GM13977 (cell line): ENCODE results near the gene S100A1.

Experiments used
- DNase-seq: peaks from one replicate; pipeline ENCODE4 v3.0.0; 2012; ENCODE audit warnings: low spot score
- CTCF ChIP-seq: IDR thresholded peaks from 2 replicates; pipeline ENCODE4 v1.5.1; 2012; ENCODE audit warnings: mild to moderate bottlenecking, control low read depth; ENCODE audit not compliant: insufficient read depth; ENCODE audit errors: extremely low read depth, missing control alignments
- in situ Hi-C: fragments of 300-500 bp; cut with MboI; formaldehyde crosslinking; loops from one replicate; pipeline ENCODE4 v1.12.0; 2022; ENCODE audit warnings: low sequenced_read_pairs, low pct_unique_long_range_greater_than_20kb, mixed read lengths, inconsistent platforms; ENCODE audit not compliant: unreplicated experiment

S100A1 gene

DNA sequence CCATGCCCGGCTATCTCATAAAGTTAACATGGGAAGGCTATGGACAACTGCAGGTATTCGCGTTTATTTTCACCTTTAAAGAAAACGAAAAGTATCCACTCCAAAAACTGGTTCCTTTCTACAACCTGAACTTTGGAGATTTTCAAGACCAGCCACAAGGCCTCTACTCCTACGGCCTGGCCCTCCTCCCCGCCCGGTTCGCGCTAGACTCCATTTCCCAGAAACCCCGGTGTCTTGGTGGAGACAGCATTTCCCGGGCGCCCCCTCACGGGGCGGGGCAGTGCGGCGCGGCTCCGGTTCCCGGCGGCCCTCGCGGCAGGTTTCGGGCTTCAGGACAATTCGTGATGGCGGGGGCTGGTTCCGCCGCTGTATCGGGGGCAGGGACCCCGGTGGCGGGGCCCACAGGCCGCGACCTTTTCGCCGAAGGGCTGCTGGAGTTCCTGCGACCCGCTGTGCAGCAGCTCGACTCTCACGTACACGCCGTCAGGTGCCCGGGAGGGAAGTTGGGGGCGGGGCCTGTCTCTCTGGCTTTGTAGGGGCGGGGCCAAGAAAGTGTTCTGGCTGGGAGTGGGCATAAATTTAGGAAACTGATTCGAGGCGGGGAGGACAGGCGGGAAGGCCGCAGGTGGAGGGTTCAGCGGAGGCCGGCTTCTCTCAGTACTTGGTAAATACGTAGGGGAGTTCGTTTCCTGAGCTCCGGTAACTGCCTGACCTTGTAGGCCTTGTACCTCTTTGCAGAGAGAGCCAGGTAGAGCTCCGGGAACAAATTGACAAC lies 30.4 kb downstream of the S100A1 start, which contains the start of gene SNAPIN:
SNAPIN (plus strand) TSS at position 304 of the 775 bp plus-strand sequence; CDS start at position 345, 41 bp downstream.
- TF ChIP-seq CTCF: no peak
- DNase-seq: peak; percentile 91
- in situ Hi-C loops: no loop called here

DNA sequence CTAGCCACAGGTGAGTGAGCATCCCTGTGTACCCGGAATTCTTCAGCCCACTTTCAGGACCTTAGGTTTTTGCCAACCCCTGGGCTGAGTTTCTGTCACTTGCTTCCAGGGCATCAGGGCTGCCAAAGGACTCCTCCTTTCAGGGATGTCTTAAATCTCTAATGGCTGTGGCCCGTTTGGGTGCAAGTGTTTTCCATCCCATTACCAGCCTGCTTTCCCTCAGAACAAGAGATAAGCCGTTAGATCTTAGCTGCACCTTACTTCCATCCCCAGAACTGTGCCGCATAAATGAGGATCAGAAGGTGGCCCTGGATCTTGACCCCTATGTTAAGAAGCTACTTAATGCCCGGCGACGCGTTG lies 30.9 kb downstream of the S100A1 start:
- in situ Hi-C loops: no loop called here
- no peak for DNase-seq

DNA sequence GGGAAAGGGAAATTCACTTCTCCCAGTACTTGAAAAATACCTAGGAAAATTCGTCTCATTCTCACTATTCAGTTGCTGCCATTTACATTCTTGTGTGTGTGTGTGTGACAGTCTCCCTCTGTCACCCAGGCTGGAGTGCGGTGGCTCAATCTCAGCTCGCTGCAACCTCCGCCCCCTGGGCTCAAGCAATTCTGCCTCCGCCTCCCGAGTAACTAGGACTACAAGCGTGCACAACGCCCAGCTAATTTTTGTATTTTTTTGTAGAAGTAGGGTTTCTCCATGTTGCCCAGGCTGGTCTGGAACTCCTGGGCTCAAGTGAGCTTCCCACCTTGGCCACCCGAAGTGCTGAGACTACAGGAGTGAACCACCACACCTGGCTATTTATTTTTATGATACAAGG lies 31.4 kb downstream of the S100A1 start:
- in situ Hi-C loops: no loop called here
- no peak for TF ChIP-seq CTCF
- no peak for DNase-seq

More for the DNA sequence above, 30.9 kb downstream of the S100A1 start:
- no peak for TF ChIP-seq CTCF

DNA sequence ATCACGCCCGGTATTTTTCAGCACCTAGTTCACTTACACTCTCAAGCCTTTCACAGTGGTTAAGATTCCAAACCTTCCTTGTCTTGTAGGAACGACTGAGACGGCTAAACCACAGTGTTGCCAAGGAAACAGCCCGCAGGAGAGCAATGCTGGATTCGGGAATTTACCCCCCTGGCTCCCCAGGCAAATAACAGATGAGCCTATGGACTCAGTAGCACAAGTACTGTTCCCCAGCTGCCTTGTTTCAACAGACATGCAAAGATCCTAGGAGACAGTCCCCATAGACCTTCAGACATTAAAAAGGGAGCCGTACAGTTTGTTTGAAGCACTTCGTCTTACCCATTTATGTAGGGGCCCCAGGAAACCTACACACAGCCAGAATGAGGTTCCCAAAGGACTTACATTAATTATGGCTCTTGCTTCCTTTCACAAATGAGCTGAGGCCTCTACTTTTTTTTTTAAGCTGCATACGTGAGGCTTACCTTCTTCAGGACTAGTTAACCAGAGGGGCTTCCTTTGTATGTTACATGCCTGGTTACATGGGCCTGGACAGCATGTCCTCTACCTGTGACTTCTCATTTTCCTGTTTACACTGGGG lies 33.0 kb downstream of the S100A1 start:
- DNase-seq: no peak
- in situ Hi-C loops: no loop called here
- TF ChIP-seq CTCF: no peak

DNA sequence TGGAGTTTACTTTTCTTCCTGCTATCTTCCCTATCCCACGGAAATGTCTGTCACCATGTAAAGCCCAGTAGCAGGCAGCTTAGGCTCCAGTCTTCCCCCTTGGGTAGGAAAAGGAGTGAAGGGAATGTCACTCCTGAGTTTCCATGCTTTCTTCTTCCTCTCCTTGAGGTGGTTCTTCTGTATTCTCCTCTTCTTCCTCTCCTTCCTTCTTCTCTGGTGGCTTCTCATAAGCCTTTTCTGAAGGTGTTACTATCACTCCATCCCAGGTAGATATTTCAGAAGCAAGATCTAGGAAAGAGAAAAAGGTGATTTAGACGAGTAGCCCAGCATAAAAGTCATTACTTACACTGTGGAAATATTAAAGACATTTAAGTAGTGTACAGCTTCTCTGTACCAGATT lies 34.0 kb downstream of the S100A1 start:
- no peak for TF ChIP-seq CTCF
- in situ Hi-C loops: no loop called here
- no peak for DNase-seq

- no peak for DNase-seq
- in situ Hi-C loops: no loop called here
- no peak for TF ChIP-seq CTCF
These were observed 35.0 kb downstream of the S100A1 start for GRCh38 chr1:153663211-153663610.
